SU-DHL-6 (cell line): ENCODE results near the gene HOXD3.

ENCODE experiments used
- H2AFZ ChIP-seq: fragments of 200-600 bp; sonication (generic); 2 replicates; pipeline ENCODE4 v1.6.1; 2014; ENCODE audit warnings: low read depth, mild to moderate bottlenecking, moderate library complexity, mixed read lengths, antibody characterized with exemption, low read length; ENCODE audit not compliant: severe bottlenecking
- H3F3A ChIP-seq: fragments of 200-600 bp; shearing (Covaris generic); 2 replicates; pipeline ENCODE4 v1.6.0; 2016; ENCODE audit warnings: antibody characterized with exemption, mild to moderate bottlenecking; ENCODE audit not compliant: insufficient read depth
- H3K27ac ChIP-seq: fragments of 200-600 bp; sonication (generic); 2 replicates; pipeline ENCODE4 v1.5.1; 2016; ENCODE audit warnings: low read depth, mild to moderate bottlenecking, low read length, moderate library complexity, mixed read lengths
- H3K27me3 ChIP-seq: fragments of 200-600 bp; sonication (generic), shearing (Covaris generic); 2 replicates; pipeline ENCODE4 v1.6.0; 2014; ENCODE audit warnings: mild to moderate bottlenecking, low read length
- H3K36me3 ChIP-seq: fragments of 200-600 bp; sonication (generic); 2 replicates; pipeline ENCODE4 v1.6.1; 2014; ENCODE audit warnings: mild to moderate bottlenecking, low read length, mixed read lengths
- H3K4me2 ChIP-seq: fragments of 300-600, 200-600 bp; shearing (Covaris generic), sonication (generic); 2 replicates; pipeline ENCODE4 v1.6.0; 2014; ENCODE audit warnings: low read length, low read depth, mild to moderate bottlenecking; ENCODE audit not compliant: poor library complexity, severe bottlenecking
- H3K4me3 ChIP-seq: fragments of 200-600 bp; sonication (generic); 2 replicates; pipeline ENCODE4 v1.5.1; 2014; ENCODE audit warnings: antibody characterized with exemption, low read length, mild to moderate bottlenecking, mixed read lengths; ENCODE audit not compliant: insufficient read depth, poor library complexity, severe bottlenecking
- H3K79me2 ChIP-seq: fragments of 200-600 bp; sonication (generic); 2 replicates; pipeline ENCODE4 v1.6.1; 2014; ENCODE audit warnings: mild to moderate bottlenecking, low read length, moderate library complexity; ENCODE audit not compliant: insufficient read depth
- H3K9ac ChIP-seq: fragments of 200-600 bp; sonication (generic); 2 replicates; pipeline ENCODE4 v1.7.0; 2014; ENCODE audit warnings: mild to moderate bottlenecking, low read length
- H3K9me2 ChIP-seq: fragments of 200-600 bp; sonication (generic); replicated peaks from 2 replicates; pipeline ENCODE4 v1.6.1; 2014; ENCODE audit warnings: low read length; ENCODE audit not compliant: insufficient read depth
- H3K9me3 ChIP-seq: fragments of 200-600 bp; sonication (generic); 2 replicates; pipeline ENCODE4 v1.6.1; 2014; ENCODE audit warnings: low read length, mixed read lengths; ENCODE audit not compliant: insufficient read depth
- H4K20me1 ChIP-seq: fragments of 200-600 bp; sonication (generic); 2 replicates; pipeline ENCODE4 v1.6.1; 2014; ENCODE audit warnings: low read depth, mild to moderate bottlenecking, antibody characterized with exemption, low read length, moderate library complexity, mixed read lengths
- CTCF ChIP-seq: fragments of 200-600 bp; sonication (generic); IDR thresholded peaks from one replicate; pipeline ENCODE4 v1.5.1; 2017; ENCODE audit warnings: antibody characterized with exemption, mild to moderate bottlenecking, low read length, moderate library complexity; ENCODE audit not compliant: insufficient read depth, poor library complexity, severe bottlenecking
- EZH2phosphoT487 ChIP-seq: fragments of 200-600 bp; sonication (generic), shearing (Covaris generic); conservative IDR thresholded peaks from 2 replicates; pipeline ENCODE4 v1.6.1; 2018; ENCODE audit warnings: mild to moderate bottlenecking, antibody characterized with exemption, low read length, moderate library complexity, mixed read lengths

Gene HOXD3

GRCh38 chr2:176111846-176112374 lies 45.2 kb upstream of the HOXD3 start:
- Histone ChIP-seq H2AFZ (no peak overlapping the region), H3K4me2 (no peak overlapping the region), H3K9me3 (no peaks in the 10 kb centered on the region), H3K27me3 (no peaks in the 10 kb centered on the region), H3K9ac (no peak overlapping the region), H3K79me2 (no peaks in the 10 kb centered on the region), H4K20me1 (no peaks in the 10 kb centered on the region), H3K27ac (no peak overlapping the region), H3K9me2 (no peaks in the 10 kb centered on the region), H3F3A (no peaks in the 10 kb centered on the region), H3K36me3 (no peaks in the 10 kb centered on the region), H3K4me3 (no peak overlapping the region)
- TF ChIP-seq EZH2phosphoT487, result no peak
- no peak for TF ChIP-seq CTCF

GRCh38 chr2:176112375-176113302 lies 44.5 kb upstream of the HOXD3 start:
- Histone ChIP-seq H3K27me3 (no peaks in the 10 kb centered on the region), H3K27ac (no peak overlapping the region), H3K9me2 (no peaks in the 10 kb centered on the region), H3K4me3 (no peak overlapping the region), H3F3A (no peaks in the 10 kb centered on the region), H3K9me3 (no peaks in the 10 kb centered on the region), H2AFZ (no peak overlapping the region), H4K20me1 (no peaks in the 10 kb centered on the region), H3K9ac (no peak overlapping the region), H3K79me2 (no peaks in the 10 kb centered on the region), H3K36me3 (no peaks in the 10 kb centered on the region), H3K4me2 (no peak overlapping the region)
- no peak for TF ChIP-seq CTCF
- no peak for TF ChIP-seq EZH2phosphoT487

GRCh38 chr2:176114120-176114929 lies 42.8 kb upstream of the HOXD3 start:
- no peaks in the 10 kb centered on the region for H3K36me3 ChIP-seq
- TF ChIP-seq EZH2phosphoT487 (no peak), CTCF (no peak)
- H3K4me3 ChIP-seq, result no peak overlapping the region
- no peak overlapping the region for H2AFZ ChIP-seq
- H3K27ac ChIP-seq, result no peak overlapping the region
- H3K79me2 ChIP-seq, result no peaks in the 10 kb centered on the region
- H3K9me2 ChIP-seq, result no peaks in the 10 kb centered on the region
- no peaks in the 10 kb centered on the region for H4K20me1 ChIP-seq
- no peaks in the 10 kb centered on the region for H3K9me3 ChIP-seq
- no peaks in the 10 kb centered on the region for H3F3A ChIP-seq
- H3K27me3 ChIP-seq, result no peaks in the 10 kb centered on the region
- H3K4me2 ChIP-seq, result no peak overlapping the region
- H3K9ac ChIP-seq, result no peak overlapping the region
